B cell (primary cell): ENCODE data around the gene GCSH. TPM values are rescaled to one million over a fixed set of nuclear protein-coding genes. Genes with fewer than 3 reads are reported as not detected.

Experiments
- ATAC-seq: fragments of 200-7000 bp; cut with Tn5 transposase; one replicate; pipeline ENCODE4 v1.10.0; 2021; ENCODE audit warnings: low read depth, mild to moderate bottlenecking, moderate number of reproducible peaks, moderate library complexity
- CTCF ChIA-PET: fragments of 350-600 bp; sonication (Branson Sonifier 250); formaldehyde crosslinking; loops from one replicate; lab custom pipeline; 2021; ENCODE audit warnings: antibody characterized with exemption, inconsistent platforms; lab: Charles Lee
- POLR2A ChIA-PET: fragments of 350-600 bp; sonication (Branson Sonifier 250); formaldehyde crosslinking; loops from one replicate; lab custom pipeline; 2021; ENCODE audit warnings: antibody characterized with exemption; lab: Charles Lee
- DNase-seq: peaks from one replicate; pipeline ENCODE4 v3.0.0; 2013
- H2AFZ ChIP-seq: 2 replicates; pipeline ENCODE4 v1.6.1; 2012; ENCODE audit warnings: mild to moderate bottlenecking, low read depth, low read length; ENCODE audit not compliant: insufficient read depth, poor library complexity, severe bottlenecking
- H3K27ac ChIP-seq, 2 donors: 1 replicate in 1 of 2; 2 replicates in 1 of 2; pipeline ENCODE4 v1.5.1; 2012 to 2013; ENCODE audit warnings: low read length in 2 of 2, mild to moderate bottlenecking in 2 of 2, moderate library complexity in 1 of 2
- H3K27me3 ChIP-seq, 4 experiments: fragments of 200-600 bp in 1 of 4; sonication (generic) in 1 of 4; replicated peaks in 1 of 4; 1 replicate in 2 of 4; 2 replicates in 2 of 4; pipeline versions ENCODE4 v1.6.1 to v1.7.0; 2013 to 2016; ENCODE audit warnings: low read length in 3 of 4, mild to moderate bottlenecking in 2 of 4, mixed read lengths in 1 of 4, moderate library complexity in 1 of 4; ENCODE audit not compliant: insufficient read depth in 4 of 4, control insufficient read depth in 3 of 4; ENCODE audit errors: control extremely low read depth in 1 of 4
- H3K36me3 ChIP-seq, 2 experiments: replicated peaks in 1 of 2; 1 replicate in 1 of 2; 2 replicates in 1 of 2; pipeline versions ENCODE4 v1.6.1 to v1.7.1; 2013; ENCODE audit warnings: low read length in 1 of 2; ENCODE audit not compliant: insufficient read depth in 2 of 2, control insufficient read depth in 1 of 2; ENCODE audit errors: control extremely low read depth in 1 of 2, extremely low read depth in 1 of 2
- H3K4me1 ChIP-seq, 2 donors: fragments of 200-600 bp in 1 of 2; sonication (generic) in 1 of 2; 1 replicate in 1 of 2; 2 replicates in 1 of 2; pipeline versions ENCODE4 v1.5.1 to v1.6.1; 2013 to 2017; ENCODE audit warnings: low read length in 2 of 2; ENCODE audit not compliant: control insufficient read depth in 2 of 2, insufficient read depth in 2 of 2
- H3K4me2 ChIP-seq: replicated peaks from 2 replicates; pipeline ENCODE3; 2012; ENCODE audit warnings: mild to moderate bottlenecking, low read depth, low read length; ENCODE audit not compliant: poor library complexity, severe bottlenecking
- H3K4me3 ChIP-seq, 5 experiments: fragments of 200-600 bp in 1 of 5; sonication (generic) in 1 of 5; 1 replicate in 3 of 5; 2 replicates in 2 of 5; pipeline versions ENCODE4 v1.5.1 to v1.7.0; 2011 to 2016; ENCODE audit warnings: low read length in 4 of 5, mild to moderate bottlenecking in 4 of 5, low read depth in 2 of 5, control low read depth in 1 of 5, moderate library complexity in 1 of 5; ENCODE audit not compliant: insufficient read depth in 1 of 5; ENCODE audit errors: control extremely low read depth in 1 of 5, extremely low read depth in 1 of 5
- H3K79me2 ChIP-seq: fragments of 200-600 bp; sonication (generic); one replicate; pipeline ENCODE4 v1.6.0; 2016; ENCODE audit warnings: low read length; ENCODE audit not compliant: control insufficient read depth, insufficient read depth
- H3K9ac ChIP-seq: fragments of 200-600 bp; sonication (generic); 2 replicates; pipeline ENCODE4 v1.6.1; 2017; ENCODE audit warnings: mild to moderate bottlenecking, low read length, moderate library complexity
- H3K9me3 ChIP-seq, 3 donors: one replicate each; pipeline versions ENCODE4 v1.6.1 to v1.7.1; 2013; ENCODE audit warnings: low read length in 2 of 3; ENCODE audit not compliant: control insufficient read depth in 2 of 3, insufficient read depth in 1 of 3; ENCODE audit errors: control extremely low read depth in 1 of 3
- H4K20me1 ChIP-seq: 2 replicates; pipeline ENCODE4 v1.6.0; 2012; ENCODE audit warnings: mild to moderate bottlenecking, low read length; ENCODE audit not compliant: insufficient read depth, control insufficient read depth, poor library complexity, severe bottlenecking
- H3K27ac Mint-ChIP-seq: one replicate; pipeline ENCODE4 v1.8.0; 2021; ENCODE audit warnings: mixed read lengths
- H3K27me3 Mint-ChIP-seq: one replicate; pipeline ENCODE4 v1.8.0; 2021; ENCODE audit warnings: mixed read lengths
- H3K4me1 Mint-ChIP-seq: one replicate; pipeline ENCODE4 v1.8.0; 2021; ENCODE audit warnings: mixed read lengths
- H3K4me3 Mint-ChIP-seq: one replicate; pipeline ENCODE4 v1.8.0; 2021; ENCODE audit warnings: mixed read lengths
- H3K9me3 Mint-ChIP-seq: one replicate; pipeline ENCODE4 v1.8.0; 2022; ENCODE audit warnings: mixed read lengths; ENCODE audit not compliant: insufficient read depth
- CTCF ChIP-seq: fragments of 200-600 bp; IDR thresholded peaks from one replicate; pipeline ENCODE4 v1.8.0; 2022; ENCODE audit warnings: antibody characterized with exemption, mild to moderate bottlenecking
- EZH2 ChIP-seq: IDR thresholded peaks from 2 replicates; pipeline ENCODE4 v1.6.1; 2012; ENCODE audit warnings: borderline replicate concordance, low read depth, mild to moderate bottlenecking, moderate library complexity, low read length; ENCODE audit not compliant: insufficient read depth, poor library complexity, severe bottlenecking
- WGBS: methylation state at CpG from one replicate; pipeline ENCODE4 v1.1.5; 2013; ENCODE audit warnings: missing lambda C conversion rate; ENCODE audit not compliant: insufficient coverage; 5-methylcytosine and 5-hydroxymethylcytosine counted together
- intact Hi-C: fragments of 100-400 bp; cut with micrococcal nuclease; formaldehyde crosslinking; loops from one replicate; pipeline ENCODE4 v1.10.0; 2022
- polyA plus RNA-seq: library from polyadenylated mRNA; depleted of rRNA; stranded (reverse); fragments of >200 nt; gene quantifications from 2 replicates; pipeline ENCODE4 v1.2.3, GENCODE V29; 2012
- total RNA-seq, 2 donors: library from RNA; stranded (reverse); fragments of 120-200 nt in 1 of 2; gene quantifications; 1 replicate in 1 of 2; 2 replicates in 1 of 2; pipeline versions ENCODE4 v1.2.3 to v1.2.4, GENCODE V29; 2013 to 2022

The GCSH gene
- total and polyA plus RNA-seq, 2 donors (not counting 1 experiment from before 2014, with no cell fraction given), result 1.9 to 4.5 TPM

GRCh38 chr16:81040842-81041241, 55.4 kb downstream of the GCSH start:
- CTCF ChIA-PET, result no interaction called here
- no peak for TF ChIP-seq CTCF

GRCh38 chr16:81040131-81040530, 56.1 kb downstream of the GCSH start:
- whole genome bisulfite sequencing, result no CpG with 5 or more reads among the region's 2 CpGs
- Histone ChIP-seq H3K27me3 (no peaks in the 10 kb centered on the region), H3K4me3 (no peak overlapping the region), H3K36me3 (peaks cover 3 to 34% of the 10 kb centered on the region in 2 experiments), H3K27ac (no peak overlapping the region), H3K79me2 (peaks cover 37% of the 10 kb centered on the region), H3K4me2 (no peak overlapping the region), H2AFZ (no peak overlapping the region), H3K4me1 (peaks cover 14 to 15% of the 10 kb centered on the region in 2 donors), H4K20me1 (peaks cover 18% of the 10 kb centered on the region), H3K9me3 (no peaks in the 10 kb centered on the region), H3K9ac (no peak overlapping the region)
- Mint-ChIP-seq H3K27ac (no peak overlapping the region), H3K4me1 (peaks cover 21% of the 10 kb centered on the region), H3K4me3 (no peak overlapping the region), H3K27me3 (no peaks in the 10 kb centered on the region), H3K9me3 (no peaks in the 10 kb centered on the region)
- ATAC-seq, result no peak
- TF ChIP-seq EZH2 (no peak), CTCF (no peak)
- no peak for DNase-seq
- POLR2A ChIA-PET, result no interaction called here
- CTCF ChIA-PET, result interaction anchor here (0.9 kb wide), 1 partner anchor 10 kb away, joined by 3 read pairs; no protein-coding TSS in a partner anchor
- intact Hi-C loops, result no loop called here

More at GRCh38 chr16:81040842-81041241, 55.4 kb downstream of the GCSH start:
- no peak for DNase-seq
- Histone ChIP-seq H3K4me3 (no peak overlapping the region), H2AFZ (no peak overlapping the region), H3K27ac (no peak overlapping the region), H3K9ac (no peak overlapping the region), H3K36me3 (peaks cover 3 to 37% of the 10 kb centered on the region in 2 experiments), H3K27me3 (no peaks in the 10 kb centered on the region), H3K4me1 (peaks cover 11 to 12% of the 10 kb centered on the region in 2 donors), H4K20me1 (peaks cover 18% of the 10 kb centered on the region), H3K9me3 (no peaks in the 10 kb centered on the region), H3K4me2 (no peak overlapping the region), H3K79me2 (peaks cover 37% of the 10 kb centered on the region)
- Mint-ChIP-seq H3K27ac (no peak overlapping the region), H3K4me1 (peaks cover 18% of the 10 kb centered on the region), H3K9me3 (no peaks in the 10 kb centered on the region), H3K27me3 (no peaks in the 10 kb centered on the region), H3K4me3 (no peak overlapping the region)
- intact Hi-C loops, result no loop called here
- POLR2A ChIA-PET, result no interaction called here
- ATAC-seq, result no peak
- 100% methylated on average over 3 of the region's 5 CpGs for WGBS
